GM13976 (cell line): ENCODE data around the gene ATP8B3.

ENCODE experiments used
- DNase-seq: peaks from one replicate; pipeline ENCODE4 v3.0.0; 2012; ENCODE audit warnings: low spot score
- in situ Hi-C: fragments of 300-500 bp; cut with MboI; formaldehyde crosslinking; loops from one replicate; pipeline ENCODE4 v1.12.0; 2022; ENCODE audit warnings: low sequenced_read_pairs, mixed read lengths, inconsistent platforms; ENCODE audit not compliant: unreplicated experiment
- TF ChIP-seq, protein P1 (sequence below): IDR thresholded peaks from 2 replicates; pipeline ENCODE4 v1.5.1; 2012; ENCODE audit warnings: borderline replicate concordance, mild to moderate bottlenecking; ENCODE audit not compliant: insufficient read depth; ENCODE audit errors: extremely low read depth, missing control alignments, control extremely low read depth

ATP8B3 gene

DNA sequence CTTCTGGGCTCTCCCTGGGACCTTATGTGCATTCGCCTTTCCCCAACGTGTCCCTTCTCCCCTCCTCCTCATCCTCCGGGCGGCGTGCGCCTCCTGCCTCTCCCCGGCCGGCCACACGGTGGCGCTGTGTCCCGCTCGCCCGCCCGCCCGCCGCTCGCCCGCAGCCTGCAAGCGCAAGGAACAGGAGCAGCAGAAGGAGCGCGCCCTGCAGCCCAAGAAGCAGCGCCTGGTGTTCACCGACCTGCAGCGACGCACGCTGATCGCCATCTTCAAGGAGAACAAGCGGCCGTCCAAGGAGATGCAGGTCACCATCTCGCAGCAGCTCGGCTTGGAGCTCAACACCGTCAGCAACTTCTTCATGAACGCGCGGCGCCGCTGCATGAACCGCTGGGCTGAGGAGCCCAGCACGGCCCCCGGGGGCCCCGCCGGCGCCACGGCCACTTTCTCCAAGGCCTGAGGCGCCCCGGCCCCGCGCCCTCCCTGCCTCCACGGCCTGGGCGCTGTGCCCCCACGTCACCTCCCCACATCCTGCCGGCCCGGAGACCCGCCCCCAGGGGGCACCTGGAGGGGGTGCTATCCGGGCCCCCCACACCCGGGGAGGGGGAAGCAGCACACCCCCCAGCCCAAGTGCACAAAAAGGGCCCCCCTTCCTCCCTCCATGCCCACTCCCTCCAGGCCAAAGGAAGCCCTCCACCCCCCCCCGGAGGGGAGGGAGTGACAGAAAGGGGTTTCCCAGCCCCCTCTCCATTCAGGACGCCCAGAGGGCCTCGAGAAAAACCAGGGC is 36.9 kb downstream of the ATP8B3 start:
- TF ChIP-seq, protein P1, sequence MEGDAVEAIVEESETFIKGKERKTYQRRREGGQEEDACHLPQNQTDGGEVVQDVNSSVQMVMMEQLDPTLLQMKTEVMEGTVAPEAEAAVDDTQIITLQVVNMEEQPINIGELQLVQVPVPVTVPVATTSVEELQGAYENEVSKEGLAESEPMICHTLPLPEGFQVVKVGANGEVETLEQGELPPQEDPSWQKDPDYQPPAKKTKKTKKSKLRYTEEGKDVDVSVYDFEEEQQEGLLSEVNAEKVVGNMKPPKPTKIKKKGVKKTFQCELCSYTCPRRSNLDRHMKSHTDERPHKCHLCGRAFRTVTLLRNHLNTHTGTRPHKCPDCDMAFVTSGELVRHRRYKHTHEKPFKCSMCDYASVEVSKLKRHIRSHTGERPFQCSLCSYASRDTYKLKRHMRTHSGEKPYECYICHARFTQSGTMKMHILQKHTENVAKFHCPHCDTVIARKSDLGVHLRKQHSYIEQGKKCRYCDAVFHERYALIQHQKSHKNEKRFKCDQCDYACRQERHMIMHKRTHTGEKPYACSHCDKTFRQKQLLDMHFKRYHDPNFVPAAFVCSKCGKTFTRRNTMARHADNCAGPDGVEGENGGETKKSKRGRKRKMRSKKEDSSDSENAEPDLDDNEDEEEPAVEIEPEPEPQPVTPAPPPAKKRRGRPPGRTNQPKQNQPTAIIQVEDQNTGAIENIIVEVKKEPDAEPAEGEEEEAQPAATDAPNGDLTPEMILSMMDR, result no peak
- no peak for DNase-seq
- in situ Hi-C loops, result no loop called here

DNA sequence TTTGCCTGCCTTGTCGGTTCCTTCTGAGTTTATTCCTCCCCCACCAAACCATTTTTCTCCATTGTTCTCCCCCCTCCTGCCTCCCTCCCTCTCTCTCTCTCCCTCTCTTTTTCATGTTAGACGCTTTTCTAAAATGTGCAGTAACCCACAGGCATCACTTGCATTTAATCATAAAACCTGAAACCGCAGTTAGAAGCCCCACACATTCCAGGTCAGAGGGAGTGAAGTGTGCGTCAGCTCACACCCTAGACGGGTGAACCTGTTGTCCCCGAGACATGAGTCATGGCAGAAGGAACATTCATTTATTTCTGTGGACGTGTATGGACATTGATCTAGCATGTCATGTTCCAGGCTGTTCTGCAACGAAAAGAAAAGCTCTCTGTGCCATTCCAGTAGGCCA is 38.9 kb downstream of the ATP8B3 start:
- TF ChIP-seq, protein P1, result no peak
- in situ Hi-C loops, result no loop called here
- no peak for DNase-seq

DNA sequence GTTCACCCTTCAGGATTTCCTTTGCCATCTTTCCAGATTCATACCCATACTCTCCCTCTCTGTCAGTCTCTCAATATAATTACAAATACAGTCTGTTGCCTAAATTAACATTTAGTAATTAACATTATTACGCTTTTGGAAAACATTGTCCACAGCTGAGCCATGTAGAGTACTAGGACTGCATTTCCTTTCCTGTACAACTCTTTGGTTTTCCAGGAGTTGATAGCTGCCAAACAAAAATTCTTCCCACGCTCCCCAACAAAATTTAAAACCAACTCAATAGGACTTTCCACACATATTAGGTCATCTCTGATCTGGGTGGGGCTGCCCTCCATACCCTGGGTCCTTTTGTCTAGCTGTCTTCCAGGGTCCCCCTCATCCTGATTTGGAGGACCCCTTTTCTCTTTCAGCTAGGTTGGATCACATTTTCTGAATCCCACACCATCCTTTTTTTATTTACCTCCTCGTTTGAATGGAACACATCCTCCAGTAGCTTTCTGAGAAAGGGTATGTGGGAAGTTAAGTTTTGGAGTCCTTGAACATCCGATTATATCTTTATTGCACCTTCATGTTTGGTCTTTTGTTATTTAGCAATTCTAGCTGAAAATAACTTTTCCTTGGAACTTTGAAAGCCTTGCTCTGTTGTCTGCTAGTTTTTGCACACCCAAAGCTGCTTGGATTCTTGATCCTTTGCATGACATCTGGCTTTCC is 41.1 kb downstream of the ATP8B3 start:
- DNase-seq, result no peak
- in situ Hi-C loops, result no loop called here
- TF ChIP-seq, protein P1, result no peak

DNA sequence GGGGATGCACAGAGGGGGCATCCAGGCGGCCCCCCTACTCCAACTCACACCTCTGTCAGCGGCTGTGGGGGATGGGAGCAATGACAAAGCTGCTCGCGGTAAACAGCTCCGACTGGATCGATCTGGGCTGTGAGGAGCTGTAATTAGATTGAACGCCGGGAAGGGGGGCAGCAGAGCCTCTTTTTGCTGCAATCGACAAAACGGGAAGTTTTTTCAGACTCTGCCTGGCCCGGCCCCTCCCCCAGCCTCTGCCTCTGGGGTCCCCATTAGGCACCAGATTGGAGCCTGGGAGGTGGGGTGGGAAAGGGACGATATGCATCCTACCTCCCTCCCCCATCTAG is 42.5 kb downstream of the ATP8B3 start:
- no peak for DNase-seq
- TF ChIP-seq, protein P1, result no peak
- in situ Hi-C loops, result loop anchor here (10.0 kb wide), 1 partner anchor 95 kb away; no protein-coding TSS in a partner anchor

DNA sequence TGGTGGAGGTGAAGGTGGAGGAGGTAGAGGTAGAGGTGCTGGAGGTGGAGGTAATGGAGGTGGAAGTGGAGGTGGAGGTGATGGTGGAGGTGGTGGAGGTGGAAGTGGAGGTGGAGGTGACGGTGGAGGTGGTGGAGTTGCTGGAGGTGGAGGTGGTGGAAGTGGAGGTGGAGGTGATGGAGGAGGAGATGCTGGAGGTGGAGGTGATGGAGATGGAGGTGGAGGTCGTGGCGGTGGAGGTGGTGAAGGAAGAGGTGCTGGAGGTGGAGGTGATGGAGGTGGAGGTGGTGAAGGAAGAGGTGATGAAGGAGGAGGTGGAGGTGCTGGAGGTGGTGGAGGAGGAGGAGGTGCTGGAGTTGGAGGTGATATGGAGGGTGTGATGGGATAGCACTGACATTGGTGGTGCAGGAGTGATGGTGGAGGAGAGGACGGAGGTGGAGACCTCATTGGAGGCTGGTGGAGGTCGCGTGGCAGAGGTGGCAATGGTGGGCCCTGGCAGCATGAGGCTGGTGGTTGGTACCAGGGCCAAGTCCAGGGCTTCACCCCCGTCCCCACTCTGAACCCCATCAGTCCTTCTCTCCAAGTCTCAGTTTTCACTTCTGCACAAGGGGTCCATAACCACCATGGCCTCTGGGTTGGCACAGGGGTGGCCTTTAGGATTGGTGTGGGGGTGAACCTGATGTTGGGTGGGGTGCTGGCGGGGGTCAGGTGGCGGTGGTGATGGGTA is 43.0 kb downstream of the ATP8B3 start:
- no peak for DNase-seq
- TF ChIP-seq, protein P1, result no peak
- in situ Hi-C loops, result loop anchor here (10.0 kb wide), 1 partner anchor 94 kb away; no protein-coding TSS in a partner anchor

DNA sequence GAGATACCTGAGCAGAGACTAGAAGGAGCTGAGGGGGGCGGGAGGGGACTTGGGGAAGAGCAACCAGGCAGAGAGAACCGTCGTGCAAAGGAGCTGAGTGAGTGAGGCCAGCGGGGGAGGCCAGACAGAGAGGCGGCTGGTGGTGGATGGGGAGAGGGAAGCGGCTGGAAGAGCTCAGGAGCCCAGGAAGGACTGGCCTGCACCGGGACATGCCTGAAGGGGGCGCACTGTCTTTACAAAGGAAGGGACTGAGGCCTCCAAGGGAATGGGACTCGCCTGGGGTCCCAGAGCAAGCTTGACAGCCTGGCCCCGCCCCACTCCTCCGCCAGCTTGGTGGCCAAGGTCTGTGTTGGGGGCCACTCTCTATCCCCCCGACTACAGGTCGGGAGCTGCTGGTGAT is 43.8 kb downstream of the ATP8B3 start:
- TF ChIP-seq, protein P1, result no peak
- in situ Hi-C loops, result loop anchor here (10.0 kb wide), 1 partner anchor 93 kb away; no protein-coding TSS in a partner anchor
- no peak for DNase-seq
